ENCODE data around the gene LIX1L. TPM values are rescaled to one million over a fixed set of nuclear protein-coding genes. Genes with fewer than 3 reads are reported as not detected.
A peak's percentile ranks its signal among the peaks of the same experiment; 100 is the strongest.

Gene LIX1L
- polyA plus RNA-seq, 2 of the 4 experiments (the other 2 are of a cell fraction): 10.5 to 35.8 TPM

- Histone ChIP-seq H3K27ac (no peak overlapping the region), H3K4me3 (no peak overlapping the region), H3K4me1 (peaks cover 7% of the 10 kb centered on the region; the same call in 1 of the 3 replicates), H3K9me3 (no peaks in the 10 kb centered on the region), H3K4me2 (no peak overlapping the region)
- ATAC-seq (no peak), FAIRE-seq (no peak), DNase-seq (ENCODE audit: low read depth in 1 of 2, low spot score in 1 of 2) (no peak)
- POLR2A ChIA-PET: no interaction called here
- CTCF ChIA-PET: no interaction called here
- no peak for TF ChIP-seq JUN (IDR thresholded peaks at IDR 0.05)
- no peak for TF ChIP-seq BHLHE40 (IDR thresholded peaks at IDR 0.05; ENCODE audit: low read depth, low read length)
- TF ChIP-seq HES2 (IDR thresholded peaks at IDR 0.05): no peak
- no peak for TF ChIP-seq HOXB13 (CRISPR knock-in tag; IDR thresholded peaks at IDR 0.05; ENCODE audit: low read depth)
- TF ChIP-seq KDM1A (IDR thresholded peaks at IDR 0.05; ENCODE audit: low read depth): no peak
- TF ChIP-seq CEBPB (IDR thresholded peaks at IDR 0.05): no peak
- TF ChIP-seq EHMT2 (IDR thresholded peaks at IDR 0.05; ENCODE audit: low read depth): no peak
- no peak for TF ChIP-seq GATA3 (IDR thresholded peaks at IDR 0.05; ENCODE audit: borderline replicate concordance)
- TF ChIP-seq RAD21 (conservative IDR thresholded peaks at IDR 0.05 in 1 of 2, IDR thresholded peaks at IDR 0.05 in 1 of 2): no peak
- TF ChIP-seq ESRRA (IDR thresholded peaks at IDR 0.05; ENCODE audit: borderline replicate concordance, low read length): no peak
- no peak for TF ChIP-seq RFX5 (IDR thresholded peaks at IDR 0.05)
- TF ChIP-seq FOSB (CRISPR knock-in tag; IDR thresholded peaks at IDR 0.05): no peak
- WGBS (ENCODE audit: missing lambda C conversion rate): 54% methylated on average over 5 of the region's 5 CpGs
These were observed 41.7 kb upstream of the LIX1L start for GRCh38 chr1:145999321-146000024.

GRCh38 chr1:145997718-145998023 is 39.9 kb upstream of the LIX1L start:
- Histone ChIP-seq H3K4me1 (peaks cover 7% of the 10 kb centered on the region; the same call in 1 of the 3 replicates), H3K9me3 (no peaks in the 10 kb centered on the region), H3K4me3 (no peak overlapping the region), H3K27ac (no peak overlapping the region), H3K4me2 (no peak overlapping the region)
- FAIRE-seq (no peak), ATAC-seq (no peak), DNase-seq (ENCODE audit: low read depth in 1 of 2, low spot score in 1 of 2) (no peak)
- ChIA-PET POLR2A (no interaction called here), CTCF (interaction anchor here (0.9 to 24.2 kb wide), 3 partner anchors 14 to 35 kb away, joined by 4 to 566 read pairs (median 148); partner anchors contain the start of gene HJV)
- WGBS (ENCODE audit: missing lambda C conversion rate): 62% methylated on average over 3 of the region's 3 CpGs
- TF ChIP-seq PHF8 (IDR thresholded peaks at IDR 0.05; ENCODE audit: borderline replicate concordance, low read depth) (no peak), ZFP36 (IDR thresholded peaks at IDR 0.05; ENCODE audit: borderline replicate concordance, partially characterized antibody) (no peak), CHD4 (IDR thresholded peaks at IDR 0.05; ENCODE audit: borderline replicate concordance) (no peak), ESRRA (IDR thresholded peaks at IDR 0.05; ENCODE audit: borderline replicate concordance, low read length) (no peak), RAD21 (conservative IDR thresholded peaks at IDR 0.05 in 1 of 2, IDR thresholded peaks at IDR 0.05 in 1 of 2) (no peak), TFCP2L1 (CRISPR knock-in tag; IDR thresholded peaks at IDR 0.05) (no peak), NR3C1 (IDR thresholded peaks at IDR 0.05) (no peak), ZC3H11A (IDR thresholded peaks at IDR 0.05) (no peak), EP300 (IDR thresholded peaks at IDR 0.05) (no peak), EHMT2 (IDR thresholded peaks at IDR 0.05; ENCODE audit: low read depth) (no peak), RNF2 (IDR thresholded peaks at IDR 0.05; ENCODE audit: borderline replicate concordance, low read depth) (no peak)

GRCh38 chr1:145997016-145997717 is 39.4 kb upstream of the LIX1L start:
- POLR2A ChIA-PET: no interaction called here
- DNase-seq (ENCODE audit: low read depth in 1 of 2, low spot score in 1 of 2) (no peak), FAIRE-seq (no peak), ATAC-seq (peak in 1 of 2 experiments; percentile 7; a peak in 3 of 6 replicates)
- CTCF ChIA-PET: interaction anchor here (0.9 to 24.2 kb wide), 3 partner anchors 14 to 105 kb away, joined by 5 to 566 read pairs (median 148); partner anchors contain the start of gene HJV
- Histone ChIP-seq H3K27ac (peak overlapping the region; percentile 46 to 68; a peak in 4 of 6 replicates), H3K4me1 (peaks cover 7% of the 10 kb centered on the region; the same call in 1 of the 3 replicates), H3K4me3 (peak overlapping the region; percentile 42), H3K4me2 (peak overlapping the region; percentile 83), H3K9me3 (no peaks in the 10 kb centered on the region)
- WGBS (ENCODE audit: missing lambda C conversion rate): 77% methylated on average over 12 of the region's 12 CpGs
- TF ChIP-seq JUNB (IDR thresholded peaks at IDR 0.05): no peak
- no peak for TF ChIP-seq SREBF2 (IDR thresholded peaks at IDR 0.05)
- no peak for TF ChIP-seq NPAS2 (CRISPR knock-in tag; IDR thresholded peaks at IDR 0.05; ENCODE audit: borderline replicate concordance)
- TF ChIP-seq REST (IDR thresholded peaks at IDR 0.05): no peak
- no peak for TF ChIP-seq CHD2 (IDR thresholded peaks at IDR 0.05; ENCODE audit: low read length, partially characterized antibody)
- no peak for TF ChIP-seq ESRRA (IDR thresholded peaks at IDR 0.05; ENCODE audit: borderline replicate concordance, low read length)
- no peak for TF ChIP-seq PHF8 (IDR thresholded peaks at IDR 0.05; ENCODE audit: borderline replicate concordance, low read depth)
- TF ChIP-seq USF2 (IDR thresholded peaks at IDR 0.05): no peak
- no peak for TF ChIP-seq KDM5A (IDR thresholded peaks at IDR 0.05)
- TF ChIP-seq NR3C1 (IDR thresholded peaks at IDR 0.05): no peak
- TF ChIP-seq MYC (IDR thresholded peaks at IDR 0.05; ENCODE audit: borderline replicate concordance, low read length): no peak
- TF ChIP-seq ZSCAN20 (CRISPR knock-in tag; IDR thresholded peaks at IDR 0.05): no peak
- TF ChIP-seq POLR2A (IDR thresholded peaks at IDR 0.05; ENCODE audit: low read length): no peak

Measured in A549 (cell line).